HCT116 (cell line): Measurements from ENCODE around the gene MPZL2. TPM values are rescaled to one million over a fixed set of nuclear protein-coding genes. Genes with fewer than 3 reads are reported as not detected.

Experiments
- ATAC-seq: fragments of 200-7000 bp; cut with Tn5 transposase; 2 replicates; pipeline ENCODE4 v1.9.1; 2020; ENCODE audit warnings: mild to moderate bottlenecking, moderate library complexity
- BruUV-seq: library from RNA; stranded (reverse); fragments of 400-500 nt; replicated peaks from 2 replicates; lab custom pipeline; 2021; lab: Mats Ljungman, UMichigan
- CTCF ChIA-PET: fragments of 300-600 bp; sonication (Branson Sonifier 250); formaldehyde crosslinking; loops from one replicate; lab custom pipeline; 2021; ENCODE audit warnings: antibody characterized with exemption; lab: Charles Lee
- POLR2A ChIA-PET: fragments of 300-600, 350-600 bp; sonication (Branson Sonifier 250); formaldehyde crosslinking; loops from one replicate; lab custom pipeline; 2021; ENCODE audit warnings: antibody characterized with exemption; lab: Charles Lee
- RAD21 ChIA-PET, 2 experiments: fragments of 300-600 bp; sonication (Branson Sonifier 250); formaldehyde crosslinking; loops; one replicate each; lab custom pipeline; 2023; ENCODE audit warnings: low total read pairs in 2 of 2; ENCODE audit not compliant: uncharacterized antibody in 2 of 2, unreplicated experiment in 2 of 2, low non-redundant PET in 1 of 2; lab: Charles Lee
- DNase-seq: peaks from one replicate; pipeline ENCODE4 v3.0.0-alpha.2; 2010; ENCODE audit warnings: low read depth, low spot score
- H2AFZ ChIP-seq: fragments of 200-600 bp; shearing (Covaris generic), sonication (generic); 2 replicates; pipeline ENCODE4 v1.6.1; 2017; ENCODE audit warnings: low read depth, mixed run types, mixed read lengths, antibody characterized with exemption, low read length; ENCODE audit not compliant: poor library complexity, severe bottlenecking
- H3K27ac ChIP-seq: 2 replicates; pipeline ENCODE4 v1.5.1; 2012; ENCODE audit warnings: low read depth, low read length
- H3K27me3 ChIP-seq: fragments of 200-600 bp; sonication (generic); 2 replicates; pipeline ENCODE4 v1.6.1; 2016; ENCODE audit warnings: mixed run types, low read length, mixed read lengths; ENCODE audit not compliant: insufficient read depth
- H3K36me3 ChIP-seq, 2 experiments: fragments of 200-500 bp in 1 of 2; fragments of 200-600 bp in 1 of 2; sonication (Bioruptor generic) in 1 of 2; sonication (generic) in 1 of 2; 2 replicates each; pipeline versions ENCODE4 v1.5.1 to v1.6.1; 2014 to 2016; ENCODE audit warnings: low read length in 2 of 2, inconsistent platforms in 1 of 2, mixed read lengths in 1 of 2, mixed run types in 1 of 2; ENCODE audit not compliant: insufficient read depth in 2 of 2, control insufficient read depth in 1 of 2
- H3K4me1 ChIP-seq, 2 experiments: fragments of 200-600 bp in 1 of 2; sonication (generic) in 1 of 2; 2 replicates each; pipeline versions ENCODE4 v1.5.1 to v1.6.1; 2012 to 2017; ENCODE audit warnings: low read length in 2 of 2, inconsistent platforms in 1 of 2, mild to moderate bottlenecking in 1 of 2, mixed read lengths in 1 of 2, mixed run types in 1 of 2, moderate library complexity in 1 of 2; ENCODE audit not compliant: insufficient read depth in 2 of 2, control insufficient read depth in 1 of 2
- H3K4me2 ChIP-seq: fragments of 200-600 bp; sonication (generic); 2 replicates; pipeline ENCODE4 v1.6.1; 2017; ENCODE audit warnings: mixed run types, low read length, mixed read lengths
- H3K4me3 ChIP-seq, 2 experiments: fragments of 200-600 bp in 1 of 2; sonication (generic) in 1 of 2; replicated peaks in 1 of 2; 2 replicates each; pipeline ENCODE4 v1.5.1; 2011 to 2016; ENCODE audit warnings: low read length in 2 of 2, control low read depth in 1 of 2, low read depth in 1 of 2, mild to moderate bottlenecking in 1 of 2, mixed read lengths in 1 of 2, mixed run types in 1 of 2
- H3K79me2 ChIP-seq: fragments of 200-600 bp; sonication (generic); 2 replicates; pipeline ENCODE4 v1.6.1; 2017; ENCODE audit warnings: mild to moderate bottlenecking, mixed run types, low read length, moderate library complexity, mixed read lengths; ENCODE audit not compliant: insufficient read depth
- H3K9ac ChIP-seq: fragments of 200-600 bp; sonication (generic); 2 replicates; pipeline ENCODE4 v1.6.1; 2016; ENCODE audit warnings: low read length, mixed read lengths
- H3K9me2 ChIP-seq: fragments of 200-600 bp; sonication (generic), shearing (Covaris generic); 2 replicates; pipeline ENCODE4 v1.6.1; 2017; ENCODE audit warnings: mixed run types, mild to moderate bottlenecking, moderate library complexity; ENCODE audit not compliant: insufficient read depth
- H3K9me3 ChIP-seq, 2 experiments: fragments of 200-500 bp in 1 of 2; fragments of 200-600 bp in 1 of 2; sonication (Bioruptor generic) in 1 of 2; sonication (generic) in 1 of 2; 2 replicates each; pipeline ENCODE4 v1.6.1; 2014 to 2017; ENCODE audit warnings: low read length in 2 of 2, mixed read lengths in 2 of 2, inconsistent platforms in 1 of 2, low read depth in 1 of 2, mild to moderate bottlenecking in 1 of 2, mixed run types in 1 of 2, moderate library complexity in 1 of 2; ENCODE audit not compliant: control insufficient read depth in 1 of 2, insufficient read depth in 1 of 2
- H4K20me1 ChIP-seq: fragments of 200-600 bp; sonication (generic), shearing (Covaris generic); 2 replicates; pipeline ENCODE4 v1.6.1; 2017; ENCODE audit warnings: mixed run types, mild to moderate bottlenecking, moderate library complexity; ENCODE audit not compliant: insufficient read depth
- CBX3 ChIP-seq: IDR thresholded peaks from 2 replicates; pipeline ENCODE4 v1.6.1; 2012; ENCODE audit warnings: low read depth
- CTCF ChIP-seq, 3 experiments: fragments of 200-600 bp in 1 of 3; sonication (generic) in 1 of 3; IDR thresholded peaks in 2 of 3; conservative IDR thresholded peaks in 1 of 3; 2 replicates each; pipeline ENCODE4 v1.5.1; 2012 to 2017; ENCODE audit warnings: low read depth in 2 of 3, low read length in 2 of 3, antibody characterized with exemption in 1 of 3, borderline replicate concordance in 1 of 3, control low read depth in 1 of 3, mild to moderate bottlenecking in 1 of 3, mixed read lengths in 1 of 3, mixed run types in 1 of 3, moderate library complexity in 1 of 3; ENCODE audit not compliant: insufficient read depth in 1 of 3
- EGR1 ChIP-seq: IDR thresholded peaks from 2 replicates; pipeline ENCODE4 v1.6.1; 2012; ENCODE audit warnings: low read depth
- ELF1 ChIP-seq: IDR thresholded peaks from 2 replicates; pipeline ENCODE4 v1.6.1; 2012; ENCODE audit warnings: low read depth, borderline replicate concordance
- EZH2 ChIP-seq: fragments of 200-600 bp; sonication (generic); IDR thresholded peaks from 2 replicates; pipeline ENCODE4 v1.6.1; 2017; ENCODE audit warnings: antibody characterized with exemption, mixed run types
- MAX ChIP-seq: IDR thresholded peaks from 2 replicates; pipeline ENCODE4 v1.6.1; 2012
- POLR2A ChIP-seq: IDR thresholded peaks from 2 replicates; pipeline ENCODE4 v1.7.0; 2011; ENCODE audit warnings: borderline replicate concordance; ENCODE audit not compliant: insufficient read depth, insufficient read length; ENCODE audit errors: extremely low read depth
- POLR2AphosphoS5 ChIP-seq: IDR thresholded peaks from 2 replicates; pipeline ENCODE4 v1.6.1; 2011; ENCODE audit warnings: mild to moderate bottlenecking, low read depth, low read length, moderate library complexity
- SIN3A ChIP-seq: IDR thresholded peaks from 2 replicates; pipeline ENCODE4 v1.6.1; 2012; ENCODE audit warnings: low read depth
- SP1 ChIP-seq: IDR thresholded peaks from 2 replicates; pipeline ENCODE4 v1.6.1; 2012; ENCODE audit warnings: low read depth
- SRF ChIP-seq: IDR thresholded peaks from 2 replicates; pipeline ENCODE4 v1.6.1; 2012; ENCODE audit warnings: low read depth
- YY1 ChIP-seq: IDR thresholded peaks from 2 replicates; pipeline ENCODE4 v1.6.1; 2011; ENCODE audit warnings: low read length, low read depth, moderate library complexity, mild to moderate bottlenecking; ENCODE audit not compliant: insufficient replicate concordance; ENCODE audit errors: extremely low read depth
- ZFX ChIP-seq: fragments of 450-650 bp; IDR thresholded peaks from 2 replicates; pipeline ENCODE4 v1.6.1; 2017
- ZNF274 ChIP-seq: fragments of 200-500 bp; sonication (Bioruptor generic); IDR thresholded peaks from 2 replicates; pipeline ENCODE4 v1.6.1; 2014; ENCODE audit warnings: mild to moderate bottlenecking, low read depth, low read length, inconsistent platforms
- intact Hi-C: fragments of 100-400 bp; cut with micrococcal nuclease; formaldehyde crosslinking; loops from 2 replicates; pipeline ENCODE4 v1.10.0; 2022
- total RNA-seq: library from RNA; stranded (reverse); gene quantifications from one replicate; pipeline ENCODE4 v1.2.1, GENCODE V29; 2021; ENCODE audit not compliant: unreplicated experiment
- TF ChIP-seq, protein P1 (sequence below): IDR thresholded peaks from 2 replicates; pipeline ENCODE4 v1.6.1; 2012; ENCODE audit warnings: low read depth
- TF ChIP-seq, protein P2 (sequence below): IDR thresholded peaks from 2 replicates; pipeline ENCODE4 v1.6.1; 2012

Gene MPZL2
- total RNA-seq, 1 experiment from 2014 or later: 16.8 TPM

DNA sequence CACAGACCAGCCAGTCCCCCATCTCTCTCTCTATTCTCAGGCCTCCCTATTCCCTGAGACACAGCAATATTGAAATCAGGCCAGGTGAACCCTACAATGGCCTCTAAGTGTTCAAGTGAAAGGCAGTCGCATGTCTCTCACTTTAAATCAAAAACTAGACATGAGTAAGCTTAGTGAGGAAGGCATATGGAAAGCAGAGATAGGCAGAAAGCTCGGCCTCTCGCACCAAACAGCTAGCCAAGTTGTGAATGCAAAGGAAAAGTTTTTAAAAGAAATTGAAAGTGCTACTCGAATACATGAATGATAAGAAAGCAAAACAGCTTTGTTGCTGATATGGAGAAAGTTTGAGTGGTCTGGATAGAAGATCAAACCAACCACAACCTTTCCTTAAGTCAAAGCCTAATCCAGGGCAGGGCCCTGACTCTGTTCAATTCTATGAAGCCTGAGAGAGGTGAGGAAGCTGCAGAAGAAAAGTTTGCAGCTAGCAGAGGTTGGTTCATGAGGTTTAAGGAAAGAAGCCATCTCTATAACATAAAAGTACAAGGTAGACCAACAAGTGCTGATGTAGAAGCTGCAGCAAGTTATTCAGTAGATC is 19.8 kb upstream of the MPZL2 start:
- no peaks in the 10 kb centered on the region for H4K20me1 ChIP-seq
- no peak overlapping the region for H3K4me2 ChIP-seq
- H3K4me3 ChIP-seq: no peak overlapping the region
- no peak overlapping the region for H3K27ac ChIP-seq
- H3K9me2 ChIP-seq: no peaks in the 10 kb centered on the region
- no peaks in the 10 kb centered on the region for H3K36me3 ChIP-seq
- CTCF ChIA-PET: interaction anchor here (1.7 to 2.8 kb wide), 3 partner anchors 12 to 112 kb away, joined by 3 to 17 read pairs (median 7); no protein-coding TSS in a partner anchor
- no peak overlapping the region for H3K9ac ChIP-seq
- TF ChIP-seq SIN3A: no peak
- no peak for TF ChIP-seq POLR2A
- no peak for TF ChIP-seq ZNF274
- TF ChIP-seq, protein P1, sequence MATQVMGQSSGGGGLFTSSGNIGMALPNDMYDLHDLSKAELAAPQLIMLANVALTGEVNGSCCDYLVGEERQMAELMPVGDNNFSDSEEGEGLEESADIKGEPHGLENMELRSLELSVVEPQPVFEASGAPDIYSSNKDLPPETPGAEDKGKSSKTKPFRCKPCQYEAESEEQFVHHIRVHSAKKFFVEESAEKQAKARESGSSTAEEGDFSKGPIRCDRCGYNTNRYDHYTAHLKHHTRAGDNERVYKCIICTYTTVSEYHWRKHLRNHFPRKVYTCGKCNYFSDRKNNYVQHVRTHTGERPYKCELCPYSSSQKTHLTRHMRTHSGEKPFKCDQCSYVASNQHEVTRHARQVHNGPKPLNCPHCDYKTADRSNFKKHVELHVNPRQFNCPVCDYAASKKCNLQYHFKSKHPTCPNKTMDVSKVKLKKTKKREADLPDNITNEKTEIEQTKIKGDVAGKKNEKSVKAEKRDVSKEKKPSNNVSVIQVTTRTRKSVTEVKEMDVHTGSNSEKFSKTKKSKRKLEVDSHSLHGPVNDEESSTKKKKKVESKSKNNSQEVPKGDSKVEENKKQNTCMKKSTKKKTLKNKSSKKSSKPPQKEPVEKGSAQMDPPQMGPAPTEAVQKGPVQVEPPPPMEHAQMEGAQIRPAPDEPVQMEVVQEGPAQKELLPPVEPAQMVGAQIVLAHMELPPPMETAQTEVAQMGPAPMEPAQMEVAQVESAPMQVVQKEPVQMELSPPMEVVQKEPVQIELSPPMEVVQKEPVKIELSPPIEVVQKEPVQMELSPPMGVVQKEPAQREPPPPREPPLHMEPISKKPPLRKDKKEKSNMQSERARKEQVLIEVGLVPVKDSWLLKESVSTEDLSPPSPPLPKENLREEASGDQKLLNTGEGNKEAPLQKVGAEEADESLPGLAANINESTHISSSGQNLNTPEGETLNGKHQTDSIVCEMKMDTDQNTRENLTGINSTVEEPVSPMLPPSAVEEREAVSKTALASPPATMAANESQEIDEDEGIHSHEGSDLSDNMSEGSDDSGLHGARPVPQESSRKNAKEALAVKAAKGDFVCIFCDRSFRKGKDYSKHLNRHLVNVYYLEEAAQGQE: no peak
- TF ChIP-seq MAX: no peak
- no peak for TF ChIP-seq SP1
- TF ChIP-seq YY1: no peak
- TF ChIP-seq ELF1: no peak
- TF ChIP-seq CBX3: no peak
- no peak for TF ChIP-seq POLR2AphosphoS5
- TF ChIP-seq CTCF (IDR thresholded peaks at IDR 0.05 in 2 of 3, conservative IDR thresholded peaks at IDR 0.05 in 1 of 3; ENCODE audit: borderline replicate concordance in 1 of 3, insufficient read depth in 1 of 3, low read depth in 2 of 3, low read length in 2 of 3): no peak
- no peak for TF ChIP-seq SRF
- no peak for TF ChIP-seq EGR1
- TF ChIP-seq ZFX: no peak
- TF ChIP-seq EZH2: no peak
- TF ChIP-seq, protein P2, sequence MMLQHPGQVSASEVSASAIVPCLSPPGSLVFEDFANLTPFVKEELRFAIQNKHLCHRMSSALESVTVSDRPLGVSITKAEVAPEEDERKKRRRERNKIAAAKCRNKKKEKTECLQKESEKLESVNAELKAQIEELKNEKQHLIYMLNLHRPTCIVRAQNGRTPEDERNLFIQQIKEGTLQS: no peak
- DNase-seq: no peak
- H2AFZ ChIP-seq: no peak overlapping the region
- no peaks in the 10 kb centered on the region for H3K79me2 ChIP-seq
- BruUV-seq: no TSS peak
- no peak for ATAC-seq
- intact Hi-C loops: no loop called here
- no peaks in the 10 kb centered on the region for H3K9me3 ChIP-seq
- RAD21 ChIA-PET: interaction anchor here in 1 of 2 experiments (0.7 kb wide), 1 partner anchor 241 kb away, joined by 4 read pairs; no protein-coding TSS in a partner anchor
- H3K4me1 ChIP-seq: peaks cover 10 to 12% of the 10 kb centered on the region in 2 experiments; a peak in 3 of 4 replicates
- POLR2A ChIA-PET: no interaction called here
- no peaks in the 10 kb centered on the region for H3K27me3 ChIP-seq
